Subcutaneous adipose tissue (tissue), 4 donors: Measurements from ENCODE around the gene NEMP2. TPM values are rescaled to one million over a fixed set of nuclear protein-coding genes. Genes with fewer than 3 reads are reported as not detected.

ENCODE experiments used
- total RNA-seq, 4 donors: library from RNA; depleted of rRNA; stranded (reverse); fragments of >200 nt; gene quantifications; one replicate each; pipeline ENCODE4 v1.1.0, GENCODE V29; 2016
- TF ChIP-seq, protein P1 (sequence below): fragments of 450-650 bp; IDR thresholded peaks from one replicate; pipeline ENCODE4 v1.5.1; 2016; ENCODE audit warnings: low read depth, mild to moderate bottlenecking, control low read depth, antibody characterized with exemption, moderate library complexity

The NEMP2 gene
- total RNA-seq, 4 donors from 2014 or later = 5.1 to 9.0 (median 7.3) TPM

DNA sequence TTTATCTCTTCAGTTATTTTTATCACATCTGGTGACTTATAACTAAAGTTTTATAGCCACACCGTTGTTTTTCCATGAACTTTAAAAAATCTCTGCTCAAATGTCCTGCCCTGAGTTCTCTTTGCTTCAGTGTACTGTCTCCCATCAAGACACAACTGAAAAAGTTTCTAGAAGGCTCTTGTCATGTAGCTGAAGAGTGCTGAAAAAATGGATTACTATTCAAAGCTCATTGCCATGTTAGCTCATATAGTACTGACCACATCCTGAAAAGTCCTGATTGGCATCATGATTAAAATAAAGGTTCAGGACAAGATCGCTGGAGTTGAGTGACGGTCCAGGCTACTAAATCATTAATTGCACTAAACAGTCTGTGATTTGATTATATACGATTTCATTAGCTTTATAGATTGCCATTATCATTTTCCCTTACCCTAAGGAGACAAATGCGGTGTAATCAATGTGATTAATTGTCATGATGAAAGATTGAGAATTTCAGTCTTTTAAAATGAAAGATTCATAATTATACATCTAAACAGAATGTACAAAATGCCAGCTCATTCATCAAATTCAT lies 64.2 kb downstream of the NEMP2 start:
- TF ChIP-seq, protein P1, sequence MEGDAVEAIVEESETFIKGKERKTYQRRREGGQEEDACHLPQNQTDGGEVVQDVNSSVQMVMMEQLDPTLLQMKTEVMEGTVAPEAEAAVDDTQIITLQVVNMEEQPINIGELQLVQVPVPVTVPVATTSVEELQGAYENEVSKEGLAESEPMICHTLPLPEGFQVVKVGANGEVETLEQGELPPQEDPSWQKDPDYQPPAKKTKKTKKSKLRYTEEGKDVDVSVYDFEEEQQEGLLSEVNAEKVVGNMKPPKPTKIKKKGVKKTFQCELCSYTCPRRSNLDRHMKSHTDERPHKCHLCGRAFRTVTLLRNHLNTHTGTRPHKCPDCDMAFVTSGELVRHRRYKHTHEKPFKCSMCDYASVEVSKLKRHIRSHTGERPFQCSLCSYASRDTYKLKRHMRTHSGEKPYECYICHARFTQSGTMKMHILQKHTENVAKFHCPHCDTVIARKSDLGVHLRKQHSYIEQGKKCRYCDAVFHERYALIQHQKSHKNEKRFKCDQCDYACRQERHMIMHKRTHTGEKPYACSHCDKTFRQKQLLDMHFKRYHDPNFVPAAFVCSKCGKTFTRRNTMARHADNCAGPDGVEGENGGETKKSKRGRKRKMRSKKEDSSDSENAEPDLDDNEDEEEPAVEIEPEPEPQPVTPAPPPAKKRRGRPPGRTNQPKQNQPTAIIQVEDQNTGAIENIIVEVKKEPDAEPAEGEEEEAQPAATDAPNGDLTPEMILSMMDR = no peak

DNA sequence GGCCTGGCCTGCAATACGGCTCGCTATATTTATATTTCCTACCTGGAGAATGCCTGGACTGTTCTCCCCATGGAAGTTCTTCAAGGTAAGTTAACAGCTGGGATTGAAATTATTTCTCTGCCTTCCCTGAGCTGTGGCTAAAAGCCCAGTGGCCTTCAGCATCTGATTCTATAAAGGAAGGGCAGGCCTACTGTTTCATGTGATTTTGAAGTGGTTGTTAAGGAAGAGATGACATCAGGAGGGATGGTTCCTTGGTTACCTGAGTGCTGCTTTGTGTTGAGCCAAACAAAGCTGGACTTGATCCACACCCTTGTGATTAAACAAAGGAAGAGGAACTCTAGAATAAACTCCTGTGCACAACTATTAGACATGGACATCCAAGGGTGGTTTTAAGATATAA lies 64.8 kb downstream of the NEMP2 start:
- TF ChIP-seq, protein P1 = no peak

DNA sequence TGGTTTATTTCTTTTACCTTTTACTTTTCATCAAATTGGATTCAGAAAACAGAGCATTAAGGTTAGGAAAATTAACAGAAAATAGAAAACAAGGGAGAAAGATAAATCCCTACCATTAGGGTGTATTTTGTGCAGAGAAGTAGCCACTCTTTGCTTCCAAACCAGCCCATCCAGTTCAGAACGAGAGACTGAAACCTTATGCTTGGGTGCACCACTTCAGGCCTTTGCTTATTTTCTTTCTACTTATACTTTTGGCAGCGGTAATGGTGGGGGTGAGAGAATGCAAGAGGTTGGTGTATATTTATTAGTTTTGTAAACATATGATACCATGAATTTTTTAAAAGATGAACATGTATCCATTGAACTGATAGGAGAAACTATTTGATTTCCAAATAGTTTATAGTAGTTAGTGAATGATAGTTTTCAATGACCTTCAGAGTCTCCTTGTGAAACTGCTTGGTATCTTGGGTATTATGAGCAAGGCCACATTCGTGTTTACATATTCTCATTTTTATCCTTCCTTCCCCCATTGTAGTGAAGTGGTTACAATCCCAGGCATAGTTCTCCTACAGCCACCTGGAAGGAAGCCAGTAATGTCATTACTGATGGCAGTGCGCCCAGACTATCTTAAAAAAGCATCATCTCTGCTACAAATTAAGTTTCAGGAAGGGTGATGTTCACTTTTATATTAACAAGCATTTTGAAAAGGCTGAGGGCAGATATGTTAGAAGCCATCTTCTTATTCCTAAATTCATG lies 65.5 kb downstream of the NEMP2 start:
- TF ChIP-seq, protein P1 = no peak

DNA sequence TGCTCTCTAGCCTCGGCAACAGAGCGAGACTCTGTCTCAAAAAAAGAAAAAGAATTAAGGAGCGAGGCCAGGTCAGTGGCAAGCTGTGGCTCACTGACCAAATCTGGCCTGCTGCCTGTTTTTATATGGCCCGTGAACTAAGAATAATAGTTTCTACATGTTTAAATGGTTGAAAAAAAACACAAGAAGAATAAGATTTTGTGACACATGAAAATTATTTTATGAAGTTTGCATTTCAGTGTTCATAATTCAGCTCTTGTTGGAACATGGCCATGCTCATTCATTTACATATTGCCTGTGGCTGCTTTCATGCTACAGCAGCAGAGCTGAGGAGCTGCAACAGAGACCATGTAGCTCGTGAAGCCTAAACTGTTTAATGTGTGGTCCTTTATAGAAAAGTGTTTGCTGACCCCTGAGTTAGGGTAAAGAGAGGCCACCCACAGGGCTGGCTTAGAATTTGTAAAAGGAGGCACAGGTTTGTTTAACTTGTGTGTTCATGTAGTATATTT lies 66.9 kb downstream of the NEMP2 start:
- TF ChIP-seq, protein P1 = no peak

DNA sequence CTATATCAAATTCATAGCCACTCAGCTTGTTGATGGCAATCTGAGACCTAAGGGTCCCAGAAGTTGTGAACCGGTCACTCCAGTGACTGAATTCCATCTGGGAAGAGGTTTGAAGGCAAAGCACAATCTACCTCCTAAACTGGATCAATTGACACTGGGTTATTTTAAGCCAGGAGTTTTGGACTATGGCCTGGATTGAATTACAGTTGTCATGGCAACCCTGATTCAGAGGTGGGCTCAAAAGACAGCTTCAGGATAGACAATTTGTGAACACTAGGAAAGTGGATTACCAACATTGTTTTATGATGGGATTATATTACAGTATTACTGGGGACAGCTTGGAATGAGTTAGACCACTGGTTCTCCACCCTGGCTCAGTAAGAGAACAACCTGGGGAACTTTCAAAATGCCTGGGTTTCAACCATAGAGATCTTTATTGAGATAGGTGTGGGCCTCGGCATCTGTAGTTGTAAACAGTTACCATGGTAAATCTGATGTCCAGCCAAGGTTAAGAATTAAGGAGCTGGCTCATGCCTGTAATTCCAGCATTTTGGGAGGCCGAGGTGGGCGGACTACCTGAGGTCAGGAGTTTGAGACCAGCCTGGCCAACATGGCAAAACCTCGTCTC lies 67.6 kb downstream of the NEMP2 start:
- TF ChIP-seq, protein P1 = no peak

DNA sequence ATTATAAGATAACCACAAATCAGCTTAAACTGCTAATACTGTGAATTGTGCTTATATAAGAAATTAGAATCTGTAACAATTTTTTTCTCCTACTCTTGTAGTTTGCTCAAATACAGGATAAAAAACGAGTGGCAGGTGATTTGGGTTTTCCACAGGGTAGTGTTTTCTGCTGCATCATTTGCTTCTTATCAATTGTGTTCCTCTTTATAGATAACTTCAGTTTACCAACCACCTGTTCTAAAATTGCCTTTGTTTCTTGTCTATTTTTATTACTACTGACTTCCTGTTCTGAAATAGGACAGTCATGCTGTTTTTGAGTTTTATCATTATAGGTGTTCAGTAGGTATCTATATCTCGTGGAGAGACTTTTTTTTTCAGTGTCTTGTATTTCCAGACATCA lies 69.5 kb downstream of the NEMP2 start:
- TF ChIP-seq, protein P1 = no peak

DNA sequence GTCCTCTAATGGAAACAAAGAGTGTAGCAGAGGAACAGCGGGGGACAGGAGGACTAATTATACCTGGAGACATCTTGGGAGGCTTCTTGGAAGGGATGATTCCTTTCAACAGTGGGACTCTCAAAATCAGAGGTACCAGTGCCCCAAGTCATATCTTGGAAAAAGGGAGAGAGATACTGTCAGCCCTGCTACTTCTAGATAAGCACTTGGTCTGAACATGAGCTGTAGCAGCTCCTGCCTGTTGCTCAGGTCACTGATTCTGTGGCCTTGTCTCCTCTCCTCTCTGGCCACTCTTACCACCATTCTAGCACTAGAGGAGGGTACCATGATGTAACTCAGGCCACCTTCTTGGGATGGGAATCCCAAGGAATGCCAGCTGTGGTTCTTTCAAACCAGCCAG lies 71.9 kb downstream of the NEMP2 start:
- TF ChIP-seq, protein P1 = no peak
